ENCODE data around the gene DHODH.

DHODH gene

GRCh38 chr16:72013888-72014581 is 5.5 kb downstream of the DHODH start:
- no peak for DNase-seq (ENCODE audit: low read depth, low spot score)

GRCh38 chr16:72014675-72015074 is 6.1 kb downstream of the DHODH start:
- DNase-seq (ENCODE audit: low read depth, low spot score), result no peak

GRCh38 chr16:72015124-72015523 is 6.6 kb downstream of the DHODH start:
- no peak for DNase-seq (ENCODE audit: low read depth, low spot score)

GRCh38 chr16:72018470-72018869 is 9.9 kb downstream of the DHODH start:
- DNase-seq (ENCODE audit: low read depth, low spot score), result no peak

DNA sequence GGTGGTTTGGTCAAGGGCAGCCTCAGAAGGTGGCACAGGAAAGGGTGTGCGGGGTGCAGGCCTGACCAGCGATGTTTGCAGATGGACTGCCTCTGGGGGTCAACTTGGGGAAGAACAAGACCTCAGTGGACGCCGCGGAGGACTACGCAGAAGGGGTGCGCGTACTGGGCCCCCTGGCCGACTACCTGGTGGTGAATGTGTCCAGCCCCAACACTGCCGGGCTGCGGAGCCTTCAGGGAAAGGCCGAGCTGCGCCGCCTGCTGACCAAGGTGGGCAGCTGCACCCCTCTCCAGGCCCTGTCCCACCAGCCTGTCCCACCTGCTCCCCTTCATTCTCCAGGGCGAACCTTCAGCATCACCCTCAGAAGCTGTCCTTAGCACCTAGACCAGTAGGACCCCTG is 12.5 kb downstream of the DHODH start:
- no peak for DNase-seq (ENCODE audit: low read depth, low spot score)

GRCh38 chr16:72022127-72022526 is 13.6 kb downstream of the DHODH start:
- DNase-seq (ENCODE audit: low read depth, low spot score), result no peak

DNA sequence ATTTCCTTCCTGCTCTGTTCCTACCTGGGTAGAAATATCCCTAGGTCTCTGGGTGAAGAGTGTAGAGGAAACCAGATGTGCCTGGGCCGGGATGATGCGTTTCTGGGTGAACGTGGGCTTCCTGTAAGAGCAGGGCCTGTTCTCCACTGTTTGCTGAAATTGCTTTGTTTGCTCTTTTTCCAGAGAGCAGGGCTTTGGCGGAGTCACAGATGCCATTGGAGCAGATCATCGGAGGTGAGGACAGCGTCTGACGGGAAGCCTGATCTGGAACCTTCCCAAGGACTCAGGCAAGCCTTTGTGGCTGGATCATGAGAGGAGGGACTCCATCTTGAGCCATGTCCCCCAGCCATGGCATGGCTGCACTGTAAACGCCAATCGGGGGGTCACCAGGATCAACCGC is 15.4 kb downstream of the DHODH start:
- no peak for DNase-seq (ENCODE audit: low read depth, low spot score)

- no peak for DNase-seq (ENCODE audit: low read depth, low spot score)
Observed at GRCh38 chr16:72024862-72025382, 16.4 kb downstream of the DHODH start.

DNA sequence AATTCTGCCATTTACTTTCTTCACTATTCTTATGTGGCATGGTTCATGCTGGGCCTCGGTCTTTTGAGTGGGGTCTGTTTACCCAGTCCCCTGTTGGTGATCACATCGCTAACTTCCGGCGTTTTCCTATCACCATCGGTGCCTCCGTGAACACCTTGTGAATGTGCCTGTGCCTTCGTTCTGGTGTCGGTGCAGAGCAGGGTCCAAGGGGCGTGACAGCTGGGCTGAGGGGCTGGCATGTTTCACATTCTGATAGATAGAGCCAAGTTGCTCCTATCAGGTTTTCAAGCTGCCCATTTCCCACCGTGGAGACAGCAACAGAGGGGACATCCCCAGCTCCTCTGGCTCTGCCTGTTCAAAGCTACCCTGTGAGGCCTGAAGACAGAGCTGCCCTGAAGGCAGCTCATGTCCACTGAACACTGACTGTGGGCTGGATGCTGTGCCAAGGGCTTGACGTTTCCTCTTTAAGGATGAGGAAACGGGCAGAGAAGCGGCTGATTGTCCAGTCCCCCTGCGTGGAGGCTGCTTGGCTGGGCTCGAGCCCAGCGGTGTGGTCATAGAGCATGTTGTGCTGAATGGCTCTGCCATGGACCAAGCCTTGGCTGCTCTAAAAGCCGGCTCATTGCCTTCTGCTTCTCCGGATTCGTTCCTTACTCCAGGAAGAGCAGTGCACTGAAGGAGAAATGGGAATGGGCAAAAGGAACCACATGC is 17.0 kb downstream of the DHODH start:
- DNase-seq (ENCODE audit: low read depth, low spot score), result no peak

GRCh38 chr16:72027669-72028378 is 19.3 kb downstream of the DHODH start:
- DNase-seq (ENCODE audit: low read depth, low spot score), result no peak

DNA sequence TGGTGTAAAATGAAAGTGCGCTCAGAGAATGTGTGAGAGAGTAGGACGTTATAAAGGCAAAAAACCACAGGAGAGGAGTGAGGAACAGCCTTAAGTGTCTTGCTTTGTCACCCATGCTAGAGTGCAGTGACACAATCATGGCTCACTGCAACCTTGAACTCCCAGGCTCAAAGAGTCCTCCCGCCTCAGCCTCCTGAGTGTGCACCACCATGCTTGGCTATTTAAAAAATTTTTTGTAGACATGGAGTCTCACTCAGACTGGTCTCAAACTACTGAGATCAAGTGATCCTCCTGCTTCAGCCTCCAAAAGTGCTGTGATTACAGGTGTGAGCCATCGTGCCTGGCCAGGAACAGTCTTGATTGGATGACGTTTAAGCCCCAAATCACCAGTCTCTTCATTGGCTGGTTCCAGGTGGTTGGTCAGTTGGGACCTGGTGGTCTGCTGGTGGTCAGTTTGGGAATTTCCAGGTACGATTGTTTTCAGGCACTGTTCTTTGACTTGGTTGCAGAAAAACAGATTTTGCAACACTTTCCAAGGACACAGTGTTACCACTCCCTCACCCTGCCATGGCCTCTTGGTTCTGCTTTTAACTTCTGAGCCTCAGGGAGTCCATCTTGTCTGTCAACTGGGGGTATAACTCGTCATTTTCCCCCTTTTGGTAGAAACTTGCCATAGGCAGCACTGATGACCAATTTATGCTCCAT is 21.2 kb downstream of the DHODH start:
- no peak for DNase-seq (ENCODE audit: low read depth, low spot score)

- no peak for DNase-seq (ENCODE audit: low read depth, low spot score)
Observed at GRCh38 chr16:72033437-72033836, 24.9 kb downstream of the DHODH start.

GRCh38 chr16:72036098-72036497 is 27.6 kb downstream of the DHODH start:
- no peak for DNase-seq (ENCODE audit: low read depth, low spot score)

DNA sequence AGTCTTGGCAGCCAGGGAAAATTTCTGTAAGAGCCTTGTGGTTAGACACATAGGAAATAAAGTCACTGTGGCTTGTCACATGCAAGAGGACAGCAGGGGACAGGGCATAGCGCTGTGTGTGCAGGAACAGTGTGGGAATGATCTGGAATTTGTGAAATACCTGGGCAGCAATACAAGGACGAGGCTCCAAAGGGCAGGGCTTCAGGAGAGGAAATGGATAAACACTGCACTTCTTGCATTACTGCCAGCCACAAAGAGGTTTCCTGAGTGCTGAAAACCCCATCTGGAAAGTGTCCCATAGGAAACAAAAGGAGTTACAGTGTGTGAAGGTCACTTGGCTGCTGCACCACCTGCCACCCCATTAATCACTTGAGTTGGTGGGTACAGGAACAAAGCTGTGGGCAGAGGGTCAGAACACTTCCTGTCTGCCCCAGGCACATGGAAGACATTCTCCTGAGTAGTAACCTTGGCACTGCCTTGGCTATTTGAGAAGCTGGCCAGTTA is 33.7 kb downstream of the DHODH start:
- no peak for DNase-seq (ENCODE audit: low read depth, low spot score)

DNA sequence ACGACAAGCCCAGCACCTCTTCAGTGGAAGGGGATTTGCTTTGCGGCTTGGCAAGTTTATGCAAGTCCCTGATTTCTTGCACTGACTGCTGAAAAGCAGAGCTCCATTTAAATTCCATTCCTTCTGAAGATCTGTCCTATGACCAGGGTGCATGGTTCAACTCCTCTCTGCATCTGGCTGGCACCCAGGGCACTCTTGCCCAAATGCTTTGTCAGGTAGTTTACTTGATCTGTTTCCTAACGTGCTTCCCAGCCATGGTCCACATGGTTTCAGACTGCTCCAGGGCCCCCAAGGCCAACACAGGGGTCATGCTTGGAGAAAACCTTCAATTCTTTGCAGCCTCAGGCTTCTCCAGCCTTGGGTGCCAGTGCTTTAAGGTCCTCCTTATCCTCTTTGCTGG is 34.5 kb downstream of the DHODH start:
- no peak for DNase-seq (ENCODE audit: low read depth, low spot score)

GRCh38 chr16:72043539-72043938 is 35.0 kb downstream of the DHODH start:
- DNase-seq (ENCODE audit: low read depth, low spot score), result no peak

DNA sequence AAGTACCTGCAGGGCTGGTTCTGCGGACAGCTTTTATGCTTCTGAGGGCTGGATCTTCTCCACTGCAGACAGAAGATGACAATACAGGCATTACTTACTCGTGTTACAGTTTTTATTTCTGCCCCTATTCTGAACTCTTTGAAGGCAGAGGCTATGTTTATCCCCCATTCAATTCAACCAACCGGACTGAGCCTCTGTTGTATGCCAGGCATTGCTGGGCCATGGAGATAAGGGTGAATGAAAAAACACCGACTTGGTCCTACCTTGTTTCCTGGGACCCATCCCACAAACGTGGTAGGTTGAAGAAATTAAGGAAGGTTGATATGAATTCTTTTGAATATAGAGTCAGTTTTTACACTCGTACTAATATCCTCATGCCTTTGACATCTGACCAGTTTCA is 35.8 kb downstream of the DHODH start:
- DNase-seq (ENCODE audit: low read depth, low spot score), result no peak

DNA sequence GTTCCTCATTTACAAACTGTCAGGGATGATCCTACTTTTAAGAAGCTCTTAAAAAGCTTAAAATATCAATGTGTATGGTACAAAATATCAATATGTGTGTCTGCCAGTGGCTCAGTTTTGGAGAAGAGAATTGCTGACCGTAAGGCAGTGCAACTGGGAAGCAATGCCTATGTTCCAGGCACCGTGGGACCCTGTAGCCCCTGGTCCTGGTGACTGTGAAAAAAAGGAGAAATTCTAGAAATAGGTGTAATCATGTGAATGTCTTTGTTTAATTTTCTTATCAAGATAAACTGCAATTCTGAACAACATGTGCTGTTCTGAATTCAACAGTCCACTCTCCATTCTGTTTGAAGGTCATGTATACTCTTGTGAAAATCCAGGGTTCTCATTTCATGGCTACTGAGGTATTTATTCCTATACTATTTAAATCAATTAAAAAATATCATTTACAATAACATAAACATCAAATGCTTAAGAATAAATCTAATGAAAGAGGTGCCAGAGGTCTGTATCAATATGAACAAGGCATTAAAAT is 36.3 kb downstream of the DHODH start:
- no peak for DNase-seq (ENCODE audit: low read depth, low spot score)

DNA sequence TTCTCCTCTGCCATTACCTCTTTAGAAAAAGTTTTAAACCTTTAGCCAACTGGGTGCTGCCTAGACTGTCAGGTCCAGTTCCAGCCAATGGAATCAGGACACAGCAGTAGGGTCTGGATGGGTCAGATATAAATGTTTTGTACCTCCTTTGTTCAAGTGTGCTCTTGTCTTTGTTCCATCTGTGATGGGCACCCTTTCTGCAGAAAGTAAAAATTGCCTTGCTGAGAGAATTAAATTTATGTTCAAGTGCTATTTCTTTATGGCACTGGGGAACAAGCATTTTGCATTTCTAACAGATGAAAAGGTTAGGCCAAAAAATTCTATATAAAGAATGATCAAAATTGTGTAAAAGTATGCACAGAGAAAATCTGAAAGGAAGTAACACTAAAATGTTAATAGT is 40.6 kb downstream of the DHODH start:
- no peak for DNase-seq (ENCODE audit: low read depth, low spot score)

GRCh38 chr16:72050769-72051464 is 42.4 kb downstream of the DHODH start:
- DNase-seq (ENCODE audit: low read depth, low spot score), result no peak

DNA sequence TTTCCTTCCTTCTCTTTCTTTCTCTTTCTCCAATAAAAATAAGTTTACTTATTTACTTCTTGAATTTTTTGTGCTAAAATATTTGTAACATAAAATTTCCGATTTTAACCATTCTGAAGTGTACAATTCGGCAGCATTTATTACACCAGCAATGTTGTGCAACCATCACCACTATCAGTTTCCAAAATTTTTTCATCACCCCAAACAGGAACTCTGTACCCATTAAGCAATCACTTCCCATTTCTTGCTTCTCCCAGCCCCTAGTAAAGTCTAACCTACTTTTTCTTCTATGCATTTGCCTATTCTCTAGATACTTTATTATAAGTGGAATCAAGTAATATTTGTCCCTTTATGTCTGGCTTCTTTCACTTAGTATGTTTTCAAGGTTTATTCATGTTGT is 43.3 kb downstream of the DHODH start:
- DNase-seq (ENCODE audit: low read depth, low spot score), result no peak
